ENCODE results near the gene ARID1B. TPM values are rescaled to one million over a fixed set of nuclear protein-coding genes. Genes with fewer than 3 reads are reported as not detected.
"Not testable (repeated sequence)": the region's sequence is repeated elsewhere in the genome, so short reads cannot be mapped to it uniquely, and the experiment has no call there.

Gene ARID1B
- total and polyA plus RNA-seq, 7 experiments from 2014 or later = 17.5 to 164 (median 139) TPM

DNA sequence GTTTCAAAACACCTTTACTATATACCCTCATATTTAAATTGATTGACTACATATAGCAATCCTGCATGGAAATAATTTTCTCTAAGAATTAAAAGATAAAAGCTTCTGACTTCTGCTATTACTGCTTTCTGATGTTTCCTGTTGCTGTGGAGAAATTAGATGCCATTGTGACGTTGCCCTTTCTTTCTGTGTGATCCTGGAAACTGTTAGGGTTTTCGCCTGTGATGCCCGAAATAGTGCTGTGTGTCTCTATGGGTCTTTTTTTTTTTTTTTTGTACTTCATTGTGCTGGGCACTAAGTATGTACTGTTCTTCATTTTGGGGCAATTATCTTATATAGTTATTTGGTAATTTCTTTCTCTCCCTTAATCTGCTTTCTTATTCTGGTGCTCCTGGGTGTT, 205.0 kb downstream of the ARID1B start:
- ChIA-PET CTCF (no interaction called here), POLR2A (interaction anchor here (0.7 kb wide), 1 partner anchor 203 kb away, joined by 3 read pairs; no protein-coding TSS in a partner anchor)
- peak; percentile 27 for ATAC-seq
- Histone ChIP-seq H3K36me3 (ENCODE audit: control insufficient read depth in 2 of 3, insufficient read depth in 3 of 3, low read length in 3 of 3) (no peaks in the 10 kb centered on the region), H3K4me3 (ENCODE audit: low read length) (no peak overlapping the region), H3K27me3 (ENCODE audit: control insufficient read depth in 2 of 2, insufficient read depth in 2 of 2, low read length in 2 of 2) (no peaks in the 10 kb centered on the region), H3K27ac (ENCODE audit: low read depth, low read length) (no peak overlapping the region), H3K9me3 (ENCODE audit: control insufficient read depth in 2 of 3, low read length in 3 of 3) (no peaks in the 10 kb centered on the region), H3K4me1 (ENCODE audit: control insufficient read depth in 2 of 2, insufficient read depth in 2 of 2, low read length in 2 of 2) (peaks cover 0 to 37% of the 10 kb centered on the region in 2 donors)
- Mint-ChIP-seq H3K27ac (peak overlapping the region in 3 of 9 donors; percentile 28 to 43 (median 36)), H3K4me3 (peak overlapping the region in 4 of 10 donors; percentile 6 to 36 (median 14)), H3K36me3 (no peaks in the 10 kb centered on the region), H3K4me1 (peaks cover 59 to 98% (median 94%) of the 10 kb centered on the region in 7 donors), H3K9me3 (peaks cover 0 to 2% (median 0%) of the 10 kb centered on the region in 11 donors), H3K27me3 (no peaks in the 10 kb centered on the region)
- intact Hi-C loops (cut with micrococcal nuclease) = loop anchor here in 1 of 2 donors (2.0 kb wide), 1 partner anchor 13 kb away; no protein-coding TSS in a partner anchor
- peak in 2 of 9 donors; percentile 19 to 21 for DNase-seq

GRCh38 chr6:156982864-156983263, 205.7 kb downstream of the ARID1B start:
- not testable (repeated sequence) for H3K9me3 Mint-ChIP-seq; H3K4me3 ChIP-seq (ENCODE audit: low read length); H3K27me3 Mint-ChIP-seq; ATAC-seq; H3K9me3 ChIP-seq (ENCODE audit: control insufficient read depth in 2 of 3, low read length in 3 of 3); H3K36me3 ChIP-seq (ENCODE audit: control insufficient read depth in 2 of 3, insufficient read depth in 3 of 3, low read length in 3 of 3); H3K27ac Mint-ChIP-seq; H3K27ac ChIP-seq (ENCODE audit: low read depth, low read length); H3K36me3 Mint-ChIP-seq; DNase-seq; H3K27me3 ChIP-seq (ENCODE audit: control insufficient read depth in 2 of 2, insufficient read depth in 2 of 2, low read length in 2 of 2)
- intact Hi-C loops (cut with micrococcal nuclease) = loop anchor here in 1 of 2 donors (2.0 kb wide), 1 partner anchor 14 kb away; no protein-coding TSS in a partner anchor
- Mint-ChIP-seq H3K4me1 (peaks cover 56 to 98% (median 93%) of the 10 kb centered on the region in 7 donors), H3K4me3 (peak overlapping the region in 3 of 10 donors; percentile 6 to 36 (median 18))
- CTCF ChIA-PET = interaction anchor here (0.6 kb wide), 1 partner anchor 29 kb away, joined by 6 read pairs; no protein-coding TSS in a partner anchor
- peaks cover 0 to 37% of the 10 kb centered on the region in 2 donors for H3K4me1 ChIP-seq (ENCODE audit: control insufficient read depth in 2 of 2, insufficient read depth in 2 of 2, low read length in 2 of 2)
- POLR2A ChIA-PET = interaction anchor here (0.6 to 0.7 kb wide), 2 partner anchors 17 to 1798 kb away, joined by 3 to 5 read pairs; no protein-coding TSS in a partner anchor

GRCh38 chr6:156984178-156984738, 207.1 kb downstream of the ARID1B start:
- CTCF ChIA-PET = no interaction called here
- H3K4me3 Mint-ChIP-seq = peak overlapping the region in 6 of 10 donors; percentile 20 to 64 (median 56)

GRCh38 chr6:156985309-156985708, 208.1 kb downstream of the ARID1B start:
- no peak overlapping the region for H3K4me3 Mint-ChIP-seq
- Histone ChIP-seq H3K9me3 (ENCODE audit: control insufficient read depth in 2 of 3, low read length in 3 of 3) (no peaks in the 10 kb centered on the region), H3K27me3 (ENCODE audit: control insufficient read depth in 2 of 2, insufficient read depth in 2 of 2, low read length in 2 of 2) (no peaks in the 10 kb centered on the region), H3K36me3 (ENCODE audit: control insufficient read depth in 2 of 3, insufficient read depth in 3 of 3, low read length in 3 of 3) (no peaks in the 10 kb centered on the region), H3K4me1 (ENCODE audit: control insufficient read depth in 2 of 2, insufficient read depth in 2 of 2, low read length in 2 of 2) (peaks cover 0 to 32% of the 10 kb centered on the region in 2 donors), H3K27ac (ENCODE audit: low read depth, low read length) (no peak overlapping the region), H3K4me3 (ENCODE audit: low read length) (no peak overlapping the region)
- H3K36me3 Mint-ChIP-seq = no peaks in the 10 kb centered on the region
- ChIA-PET CTCF (no interaction called here), POLR2A (no interaction called here)
- DNase-seq = no peak
- H3K4me1 Mint-ChIP-seq = peaks cover 56 to 97% (median 92%) of the 10 kb centered on the region in 7 donors
- peaks cover 0 to 2% (median 0%) of the 10 kb centered on the region in 11 donors for H3K9me3 Mint-ChIP-seq
- no peak overlapping the region for H3K27ac Mint-ChIP-seq
- intact Hi-C loops (cut with micrococcal nuclease) = no loop called here
- no peak for ATAC-seq
- no peaks in the 10 kb centered on the region for H3K27me3 Mint-ChIP-seq

More at GRCh38 chr6:156984178-156984738, 207.1 kb downstream of the ARID1B start:
- H3K36me3 ChIP-seq (ENCODE audit: control insufficient read depth in 2 of 3, insufficient read depth in 3 of 3, low read length in 3 of 3) = no peaks in the 10 kb centered on the region
- POLR2A ChIA-PET = interaction anchor here (0.5 kb wide), 1 partner anchor 87 kb away, joined by 3 read pairs; no protein-coding TSS in a partner anchor
- H3K4me1 Mint-ChIP-seq = peaks cover 56 to 98% (median 93%) of the 10 kb centered on the region in 7 donors
- H3K36me3 Mint-ChIP-seq = no peaks in the 10 kb centered on the region
- peaks cover 0 to 2% (median 0%) of the 10 kb centered on the region in 11 donors for H3K9me3 Mint-ChIP-seq
- peak overlapping the region in 6 of 9 donors; percentile 18 to 82 (median 50) for H3K27ac Mint-ChIP-seq
- intact Hi-C loops (cut with micrococcal nuclease) = no loop called here
- no peak overlapping the region for H3K4me3 ChIP-seq (ENCODE audit: low read length)
- no peaks in the 10 kb centered on the region for H3K9me3 ChIP-seq (ENCODE audit: control insufficient read depth in 2 of 3, low read length in 3 of 3)
- H3K27ac ChIP-seq (ENCODE audit: low read depth, low read length) = no peak overlapping the region
- H3K27me3 Mint-ChIP-seq = no peaks in the 10 kb centered on the region
- no peaks in the 10 kb centered on the region for H3K27me3 ChIP-seq (ENCODE audit: control insufficient read depth in 2 of 2, insufficient read depth in 2 of 2, low read length in 2 of 2)
- no peak for DNase-seq
- peaks cover 0 to 32% of the 10 kb centered on the region in 2 donors for H3K4me1 ChIP-seq (ENCODE audit: control insufficient read depth in 2 of 2, insufficient read depth in 2 of 2, low read length in 2 of 2)
- no peak for ATAC-seq

- intact Hi-C loops (cut with micrococcal nuclease) = no loop called here
- no peak overlapping the region for H3K27ac ChIP-seq (ENCODE audit: low read depth, low read length)
- H3K4me1 ChIP-seq (ENCODE audit: control insufficient read depth in 2 of 2, insufficient read depth in 2 of 2, low read length in 2 of 2) = peaks cover 0 to 23% of the 10 kb centered on the region in 2 donors
- H3K27me3 Mint-ChIP-seq = no peaks in the 10 kb centered on the region
- no peak overlapping the region for H3K4me3 ChIP-seq (ENCODE audit: low read length)
- H3K27ac Mint-ChIP-seq = peak overlapping the region; percentile 16 to 73 (median 49)
- ATAC-seq = peak; percentile 42
- peaks cover 36 to 81% (median 76%) of the 10 kb centered on the region in 7 donors for H3K4me1 Mint-ChIP-seq
- H3K9me3 Mint-ChIP-seq = no peaks in the 10 kb centered on the region
- no peaks in the 10 kb centered on the region for H3K36me3 ChIP-seq (ENCODE audit: control insufficient read depth in 2 of 3, insufficient read depth in 3 of 3, low read length in 3 of 3)
- CTCF ChIA-PET = interaction anchor here (0.6 to 0.8 kb wide), 4 partner anchors 11 to 595 kb away, joined by 3 to 4 read pairs (median 4); no protein-coding TSS in a partner anchor
- no peaks in the 10 kb centered on the region for H3K27me3 ChIP-seq (ENCODE audit: control insufficient read depth in 2 of 2, insufficient read depth in 2 of 2, low read length in 2 of 2)
- no peak for DNase-seq
- no peaks in the 10 kb centered on the region for H3K9me3 ChIP-seq (ENCODE audit: control insufficient read depth in 2 of 3, low read length in 3 of 3)
- peak overlapping the region in 8 of 10 donors; percentile 14 to 51 (median 31) for H3K4me3 Mint-ChIP-seq
- POLR2A ChIA-PET = interaction anchor here (0.5 to 2.9 kb wide), 3 partner anchors 33 to 1501 kb away, joined by 3 to 10 read pairs (median 3); no protein-coding TSS in a partner anchor
- H3K36me3 Mint-ChIP-seq = no peaks in the 10 kb centered on the region
Measured at GRCh38 chr6:156988276-156989158, 211.3 kb downstream of the ARID1B start.

- H3K4me3 Mint-ChIP-seq = peak overlapping the region in 1 of 10 donors; percentile 43
- Histone ChIP-seq H3K36me3 (ENCODE audit: control insufficient read depth in 2 of 3, insufficient read depth in 3 of 3, low read length in 3 of 3) (no peaks in the 10 kb centered on the region), H3K4me1 (ENCODE audit: control insufficient read depth in 2 of 2, insufficient read depth in 2 of 2, low read length in 2 of 2) (peaks cover 0 to 16% of the 10 kb centered on the region in 2 donors), H3K27me3 (ENCODE audit: control insufficient read depth in 2 of 2, insufficient read depth in 2 of 2, low read length in 2 of 2) (no peaks in the 10 kb centered on the region), H3K9me3 (ENCODE audit: control insufficient read depth in 2 of 3, low read length in 3 of 3) (no peaks in the 10 kb centered on the region), H3K4me3 (ENCODE audit: low read length) (no peak overlapping the region), H3K27ac (ENCODE audit: low read depth, low read length) (no peak overlapping the region)
- H3K4me1 Mint-ChIP-seq = peaks cover 28 to 77% (median 68%) of the 10 kb centered on the region in 7 donors
- POLR2A ChIA-PET = interaction anchor here (2.9 kb wide), 1 partner anchor 32 kb away, joined by 10 read pairs; no protein-coding TSS in a partner anchor
- DNase-seq (no peak), ATAC-seq (no peak)
- intact Hi-C loops (cut with micrococcal nuclease) = no loop called here
- H3K27me3 Mint-ChIP-seq = no peaks in the 10 kb centered on the region
- CTCF ChIA-PET = interaction anchor here (0.6 kb wide), 1 partner anchor 57 kb away, joined by 3 read pairs; no protein-coding TSS in a partner anchor
- H3K27ac Mint-ChIP-seq = peak overlapping the region in 3 of 9 donors; percentile 40 to 67 (median 64)
- H3K9me3 Mint-ChIP-seq = no peaks in the 10 kb centered on the region
- no peaks in the 10 kb centered on the region for H3K36me3 Mint-ChIP-seq
Measured at GRCh38 chr6:156989159-156989806, 212.1 kb downstream of the ARID1B start.

Data from naive thymus-derived CD4-positive, alpha-beta T cell (primary cell).